CD4-positive, alpha-beta T cell treated with Interleukin-1 beta for 1 hour (primary cell): ENCODE data around the gene KCNK7.

ENCODE experiments used
- DNase-seq, 2 donors: peaks; one replicate each; pipeline ENCODE4 v3.0.0-alpha.2; 2020 to 2022

Gene KCNK7

GRCh38 chr11:65571420-65571819 is 24.2 kb downstream of the KCNK7 start:
- DNase-seq = no peak

GRCh38 chr11:65569973-65570918 is 25.4 kb downstream of the KCNK7 start, which contains the start of gene ZNRD2:
Gene ZNRD2 (plus strand): TSS chr11:65570477. CDS start chr11:65570492, 15 bp downstream.
- DNase-seq = peak; percentile 98 to 99

- DNase-seq = no peak
These were observed 26.2 kb downstream of the KCNK7 start for GRCh38 chr11:65569164-65569972.

- DNase-seq = peak; percentile 74 to 80
These were observed 29.8 kb downstream of the KCNK7 start for GRCh38 chr11:65565624-65566453.

DNA sequence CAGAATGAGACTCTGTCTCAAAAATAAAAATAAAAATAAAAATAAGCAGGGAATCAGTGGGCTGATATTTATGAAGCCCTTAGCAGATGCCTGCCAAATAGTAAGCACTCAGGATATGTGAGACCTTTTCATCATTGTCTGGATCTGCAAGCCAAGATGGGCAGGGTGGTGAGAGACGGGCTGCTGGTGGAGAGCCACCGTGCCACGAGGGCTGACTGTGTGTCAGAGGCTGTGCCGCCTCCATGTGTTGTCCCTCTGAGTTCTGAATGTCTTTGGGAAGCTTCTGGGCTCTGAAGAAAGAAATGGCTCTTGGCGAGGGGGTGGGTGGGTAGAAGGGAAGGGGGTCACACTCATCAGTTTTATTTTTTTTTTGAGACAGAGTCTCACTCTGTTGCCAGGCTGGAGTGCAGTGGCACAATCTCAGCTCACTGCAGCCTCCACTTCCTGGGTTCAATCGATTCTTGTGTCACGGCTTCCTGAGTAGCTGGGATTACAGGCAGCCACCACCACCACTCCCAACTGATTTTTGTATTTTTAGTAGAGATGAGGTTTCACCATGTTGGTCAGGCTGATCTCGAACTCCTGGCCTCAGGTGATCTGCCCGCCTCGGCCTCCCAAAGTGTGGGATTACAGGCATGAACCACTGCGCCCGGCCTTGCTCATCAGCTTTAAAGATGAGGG is 30.6 kb downstream of the KCNK7 start:
- DNase-seq = peak in 1 of 2 donors; percentile 26

DNA sequence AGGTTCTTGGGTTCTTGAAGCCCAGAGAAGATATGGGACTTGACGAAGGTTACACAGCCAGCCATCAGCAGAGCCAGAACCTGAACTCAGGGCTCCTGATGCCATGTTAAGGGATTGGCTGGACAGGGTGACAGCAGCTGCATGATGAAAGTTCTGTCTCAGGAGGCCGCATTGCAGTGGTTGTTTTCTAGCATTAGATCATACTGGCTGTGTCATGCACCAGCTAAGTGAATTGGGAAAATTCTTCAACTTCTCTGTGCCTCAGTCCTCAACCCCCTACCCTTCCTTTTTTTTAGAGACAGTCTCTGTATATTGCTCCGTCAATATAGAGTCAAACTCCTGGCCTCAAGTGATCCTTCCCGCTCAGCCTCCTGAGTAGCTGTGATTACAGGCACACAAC is 32.0 kb downstream of the KCNK7 start:
- DNase-seq = no peak

- no peak for DNase-seq
These were observed 32.8 kb downstream of the KCNK7 start for GRCh38 chr11:65562788-65563187.

- DNase-seq = no peak
These were observed 33.6 kb downstream of the KCNK7 start for GRCh38 chr11:65562020-65562419.

- no peak for DNase-seq
These were observed 34.8 kb downstream of the KCNK7 start for GRCh38 chr11:65560555-65561418.

DNA sequence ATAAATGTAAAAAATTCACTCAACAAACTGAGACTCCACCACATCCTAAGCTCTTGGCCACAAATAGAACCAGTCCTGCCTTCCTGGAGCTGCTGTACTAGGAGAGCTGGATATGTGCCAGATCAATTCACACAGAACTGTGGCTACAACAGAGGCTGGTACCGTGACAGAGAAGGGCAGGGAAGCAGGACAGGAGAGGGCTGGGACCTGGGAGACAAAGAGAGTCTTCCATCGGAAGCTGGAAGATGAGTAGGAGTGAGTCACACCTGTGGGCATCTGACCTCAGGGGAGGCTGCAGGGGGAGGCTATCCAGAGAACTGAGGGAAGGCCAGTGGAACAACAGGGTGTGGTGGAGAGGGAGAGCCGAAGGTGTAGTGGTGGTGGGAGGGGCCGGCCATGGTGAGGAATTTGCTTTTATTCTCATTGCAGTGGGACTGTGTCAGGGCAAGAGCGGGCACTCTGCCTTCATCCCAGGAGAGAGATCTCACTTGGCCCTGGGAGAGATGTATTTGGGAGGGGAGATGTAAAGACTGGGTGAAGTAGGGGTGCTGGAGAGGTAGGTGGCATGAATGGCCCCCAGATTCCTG is 35.6 kb downstream of the KCNK7 start:
- no peak for DNase-seq

GRCh38 chr11:65559535-65559934 is 36.1 kb downstream of the KCNK7 start:
- no peak for DNase-seq

- DNase-seq = no peak
These were observed 36.6 kb downstream of the KCNK7 start for GRCh38 chr11:65558930-65559509.

DNA sequence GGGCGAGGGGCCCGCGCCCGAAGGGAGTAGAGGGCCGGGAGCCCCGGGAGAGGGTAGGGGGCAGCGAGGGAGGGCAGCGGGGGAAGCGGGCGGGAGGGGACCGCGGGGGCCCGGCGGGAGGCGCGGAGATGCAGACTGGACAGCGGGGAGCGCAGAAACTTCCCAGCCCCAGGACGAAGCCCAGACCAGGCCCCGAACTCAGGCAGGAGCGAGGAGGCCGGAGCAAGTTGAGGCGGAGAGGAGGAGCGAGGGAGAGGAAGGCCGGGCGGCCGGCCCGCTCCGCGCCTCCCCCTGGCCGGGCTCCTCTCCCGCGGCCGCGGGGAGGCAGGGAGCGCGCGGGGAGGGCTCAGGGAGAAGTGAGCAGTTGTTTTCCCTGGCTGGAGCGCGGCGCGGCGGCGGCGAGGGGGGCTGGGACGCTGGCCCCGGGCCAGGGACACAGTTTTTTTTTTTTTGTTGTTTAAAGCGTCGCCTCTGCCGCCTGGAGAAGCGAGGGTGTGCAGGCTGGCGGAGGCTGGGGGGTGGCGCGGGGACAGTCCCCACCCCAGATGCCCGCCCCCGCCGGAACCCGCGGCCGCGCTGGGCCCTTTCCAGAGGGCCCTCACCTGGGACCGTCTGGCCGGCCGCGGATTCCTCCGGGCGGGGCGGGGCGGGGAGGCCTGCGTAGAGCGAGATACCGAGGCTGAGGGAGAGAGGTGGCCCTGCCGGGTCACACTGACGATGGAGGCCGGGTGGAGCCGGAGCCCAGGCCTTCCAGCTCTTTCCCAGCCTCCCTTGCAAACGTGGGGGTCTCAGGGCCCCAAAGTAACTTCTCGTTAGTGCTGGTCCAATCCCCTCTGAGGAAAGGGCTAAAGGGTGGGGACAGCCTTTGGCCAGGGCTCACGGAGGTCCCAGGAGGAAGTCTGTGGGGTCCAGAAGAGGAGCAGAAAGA is 37.3 kb downstream of the KCNK7 start, which contains the start of gene LTBP3:
TSS of gene LTBP3 (minus strand) at position 358 of the 928 bp plus-strand sequence. CDS start 400 bp downstream, outside the sequence.
- peak; percentile 36 to 53 for DNase-seq

GRCh38 chr11:65557280-65558001 is 38.2 kb downstream of the KCNK7 start:
- no peak for DNase-seq

DNA sequence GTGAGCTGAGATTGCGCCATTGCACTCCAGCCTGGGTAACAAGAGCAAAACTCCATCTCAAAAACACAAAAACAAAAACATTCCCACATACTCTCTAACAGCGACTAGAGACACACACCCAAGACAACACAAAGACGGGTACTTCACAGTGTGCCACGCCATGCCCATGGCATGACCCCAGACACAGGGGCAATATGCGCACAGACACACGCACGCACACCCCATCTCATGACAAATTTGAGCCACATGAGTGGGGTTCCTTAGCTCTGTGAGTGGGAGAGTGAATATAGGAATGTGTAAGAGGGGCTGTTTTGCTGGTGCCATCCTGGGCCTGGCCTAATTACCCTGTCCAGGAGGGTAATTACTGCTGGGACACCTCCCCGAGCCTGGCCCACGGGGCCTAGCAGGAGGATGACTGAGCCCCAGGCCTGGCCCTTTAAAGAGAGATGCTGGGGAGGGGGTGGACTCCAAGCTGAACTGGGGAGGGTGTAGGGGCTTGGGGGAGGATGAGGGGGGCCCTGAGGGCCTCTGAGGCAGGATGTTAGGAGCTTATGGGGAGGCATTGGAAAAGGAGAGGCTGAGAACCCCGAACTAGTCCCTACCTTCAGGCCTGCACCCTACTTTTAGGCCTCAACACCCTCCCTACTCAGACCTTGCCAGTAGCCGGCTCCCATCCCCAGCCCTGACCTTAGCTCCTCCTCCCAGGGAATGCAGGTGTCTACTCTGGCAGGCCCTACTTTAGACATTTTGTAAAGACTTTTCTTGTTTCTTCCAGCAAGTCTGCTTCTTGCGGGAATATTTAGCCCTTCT is 38.9 kb downstream of the KCNK7 start:
- no peak for DNase-seq

DNA sequence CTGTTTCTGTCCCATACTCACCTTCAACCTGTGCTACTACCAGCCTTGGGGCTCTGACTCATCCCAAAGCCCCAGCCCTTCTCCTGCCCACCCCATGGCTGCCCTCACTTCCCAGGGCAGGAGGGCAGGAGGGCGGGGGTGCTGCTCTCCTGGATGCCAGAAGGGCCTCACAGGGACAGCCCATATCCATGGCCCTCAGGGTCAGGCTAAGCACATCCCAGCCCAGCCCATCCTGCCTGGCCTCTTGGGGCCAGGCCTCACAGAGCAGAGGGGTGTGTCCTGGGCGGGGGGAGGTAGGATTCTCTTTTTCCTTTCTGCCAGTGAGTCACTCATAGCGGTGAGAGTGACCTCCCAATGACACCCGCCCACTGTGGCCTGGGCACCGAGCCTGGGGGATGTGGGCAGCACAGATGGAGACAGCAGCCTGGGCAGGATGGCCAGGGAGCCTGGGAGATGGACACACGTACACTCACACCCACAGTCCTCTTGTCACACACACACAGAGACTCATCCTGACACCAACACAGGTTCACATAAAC is 39.8 kb downstream of the KCNK7 start:
- DNase-seq = peak in 1 of 2 donors; percentile 16

GRCh38 chr11:65554842-65555430 is 40.7 kb downstream of the KCNK7 start:
- no peak for DNase-seq
